Measurements from ENCODE around the gene SIX3. TPM values are rescaled to one million over a fixed set of nuclear protein-coding genes. Genes with fewer than 3 reads are reported as not detected.

SIX3 gene
- total and polyA plus RNA-seq, 4 experiments from 2014 or later, result not detected

DNA sequence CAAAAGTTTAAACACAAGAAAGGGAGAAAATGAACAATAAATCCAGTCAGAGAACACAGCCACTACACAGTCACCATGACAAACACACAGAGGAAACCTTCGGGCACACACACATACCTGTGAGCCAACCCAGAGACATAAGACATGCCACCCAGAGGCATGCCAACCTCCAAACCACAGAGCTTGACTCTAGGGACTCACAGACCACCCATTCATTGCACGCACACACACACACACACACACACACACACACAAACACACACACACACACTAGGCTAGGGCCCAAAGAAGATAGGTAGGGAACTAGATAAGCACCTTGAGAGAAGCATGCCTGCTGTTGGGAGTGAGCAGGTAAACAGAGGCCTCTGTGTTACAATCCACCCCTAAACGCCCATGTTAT, 9.1 kb downstream of the SIX3 start:
- Histone ChIP-seq H3K27ac (ENCODE audit: low read depth, low read length) (no peak overlapping the region), H3K4me1 (ENCODE audit: insufficient read depth, low read length) (peaks cover 9% of the 10 kb centered on the region), H3K4me3 (ENCODE audit: low read length in 2 of 2) (no peak overlapping the region), H3K36me3 (ENCODE audit: insufficient read depth, low read length) (no peaks in the 10 kb centered on the region), H3K27me3 (ENCODE audit: insufficient read depth, low read length) (peaks cover 23% of the 10 kb centered on the region), H3K9me3 (ENCODE audit: control insufficient read depth in 1 of 2, low read length in 2 of 2) (no peaks in the 10 kb centered on the region)
- intact Hi-C loops (cut with micrococcal nuclease), result no loop called here
- Mint-ChIP-seq H3K9me3 (peaks cover 0 to 2% (median 0%) of the 10 kb centered on the region in 8 donors), H3K27me3 (peaks cover 61 to 65% of the 10 kb centered on the region in 2 donors), H3K4me1 (peaks cover 15 to 38% (median 27%) of the 10 kb centered on the region in 4 donors), H3K27ac (no peak overlapping the region), H3K36me3 (no peaks in the 10 kb centered on the region), H3K4me3 (peak overlapping the region in 2 of 8 donors; percentile 6)
- CTCF ChIA-PET (ENCODE audit: partially characterized antibody), result no interaction called here
- DNase-seq, result no peak
- POLR2A ChIA-PET (ENCODE audit: partially characterized antibody), result no interaction called here

DNA sequence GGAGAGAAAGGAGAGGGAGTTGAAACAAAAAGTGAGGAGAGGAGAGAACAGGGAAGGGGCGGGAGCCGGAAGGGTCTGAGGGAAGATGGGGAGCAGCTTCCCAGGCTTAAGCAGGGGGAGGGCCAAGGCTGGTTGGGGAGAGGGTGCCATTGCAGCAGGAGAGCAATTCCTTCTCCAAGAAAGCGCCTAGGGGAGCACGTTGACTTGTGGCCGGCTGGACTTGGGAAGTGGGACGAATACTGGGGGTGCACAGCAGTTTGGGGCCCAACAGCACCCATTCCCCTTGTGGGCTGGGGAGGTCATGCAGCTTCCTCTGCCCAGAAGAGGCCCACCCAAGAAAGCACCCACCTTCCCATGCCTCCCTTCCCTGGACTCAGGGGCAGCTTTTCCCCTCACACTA, 9.6 kb downstream of the SIX3 start:
- H3K4me1 Mint-ChIP-seq, result peaks cover 14 to 41% (median 30%) of the 10 kb centered on the region in 4 donors
- CTCF ChIA-PET (ENCODE audit: partially characterized antibody), result no interaction called here
- no peak for DNase-seq
- peaks cover 60 to 65% of the 10 kb centered on the region in 2 donors for H3K27me3 Mint-ChIP-seq
- no peak overlapping the region for H3K4me3 ChIP-seq (ENCODE audit: low read length in 2 of 2)
- H3K4me3 Mint-ChIP-seq, result peak overlapping the region in 3 of 8 donors; percentile 6 to 41 (median 19)
- no peak overlapping the region for H3K27ac ChIP-seq (ENCODE audit: low read depth, low read length)
- H3K27me3 ChIP-seq (ENCODE audit: insufficient read depth, low read length), result peaks cover 21% of the 10 kb centered on the region
- intact Hi-C loops (cut with micrococcal nuclease), result no loop called here
- no peak overlapping the region for H3K27ac Mint-ChIP-seq
- no peaks in the 10 kb centered on the region for H3K9me3 ChIP-seq (ENCODE audit: control insufficient read depth in 1 of 2, low read length in 2 of 2)
- no peaks in the 10 kb centered on the region for H3K36me3 ChIP-seq (ENCODE audit: insufficient read depth, low read length)
- POLR2A ChIA-PET (ENCODE audit: partially characterized antibody), result no interaction called here
- peaks cover 0 to 2% (median 0%) of the 10 kb centered on the region in 8 donors for H3K9me3 Mint-ChIP-seq
- H3K4me1 ChIP-seq (ENCODE audit: insufficient read depth, low read length), result peaks cover 13% of the 10 kb centered on the region
- H3K36me3 Mint-ChIP-seq, result no peaks in the 10 kb centered on the region

GRCh38 chr2:44951714-44952113, 10.2 kb downstream of the SIX3 start:
- Histone ChIP-seq H3K27me3 (ENCODE audit: insufficient read depth, low read length) (peaks cover 21% of the 10 kb centered on the region), H3K4me1 (ENCODE audit: insufficient read depth, low read length) (peaks cover 13% of the 10 kb centered on the region)
- no peaks in the 10 kb centered on the region for H3K36me3 Mint-ChIP-seq

GRCh38 chr2:44952143-44952805, 10.8 kb downstream of the SIX3 start:
- intact Hi-C loops (cut with micrococcal nuclease), result no loop called here
- Mint-ChIP-seq H3K36me3 (no peaks in the 10 kb centered on the region), H3K9me3 (peaks cover 0 to 2% (median 0%) of the 10 kb centered on the region in 8 donors), H3K27ac (no peak overlapping the region), H3K4me3 (peak overlapping the region in 5 of 8 donors; percentile 6 to 56 (median 47)), H3K27me3 (peaks cover 54 to 70% of the 10 kb centered on the region in 2 donors), H3K4me1 (peaks cover 14 to 41% (median 30%) of the 10 kb centered on the region in 4 donors)
- Histone ChIP-seq H3K27me3 (ENCODE audit: insufficient read depth, low read length) (peaks cover 21% of the 10 kb centered on the region), H3K27ac (ENCODE audit: low read depth, low read length) (no peak overlapping the region), H3K4me3 (ENCODE audit: low read length in 2 of 2) (no peak overlapping the region), H3K9me3 (ENCODE audit: control insufficient read depth in 1 of 2, low read length in 2 of 2) (no peaks in the 10 kb centered on the region), H3K4me1 (ENCODE audit: insufficient read depth, low read length) (peaks cover 13% of the 10 kb centered on the region), H3K36me3 (ENCODE audit: insufficient read depth, low read length) (no peaks in the 10 kb centered on the region)
- DNase-seq, result no peak
- CTCF ChIA-PET (ENCODE audit: partially characterized antibody), result no interaction called here
- POLR2A ChIA-PET (ENCODE audit: partially characterized antibody), result no interaction called here

More at GRCh38 chr2:44951714-44952113, 10.2 kb downstream of the SIX3 start:
- H3K9me3 ChIP-seq (ENCODE audit: control insufficient read depth in 1 of 2, low read length in 2 of 2), result no peaks in the 10 kb centered on the region
- no peaks in the 10 kb centered on the region for H3K36me3 ChIP-seq (ENCODE audit: insufficient read depth, low read length)
- CTCF ChIA-PET (ENCODE audit: partially characterized antibody), result no interaction called here
- Mint-ChIP-seq H3K4me3 (peak overlapping the region in 5 of 8 donors; percentile 2 to 41 (median 28)), H3K9me3 (peaks cover 0 to 2% (median 0%) of the 10 kb centered on the region in 8 donors), H3K4me1 (peaks cover 14 to 41% (median 30%) of the 10 kb centered on the region in 4 donors), H3K27ac (no peak overlapping the region), H3K27me3 (peaks cover 56 to 71% of the 10 kb centered on the region in 2 donors)
- POLR2A ChIA-PET (ENCODE audit: partially characterized antibody), result no interaction called here
- H3K4me3 ChIP-seq (ENCODE audit: low read length in 2 of 2), result no peak overlapping the region
- intact Hi-C loops (cut with micrococcal nuclease), result no loop called here
- H3K27ac ChIP-seq (ENCODE audit: low read depth, low read length), result no peak overlapping the region
- no peak for DNase-seq

DNA sequence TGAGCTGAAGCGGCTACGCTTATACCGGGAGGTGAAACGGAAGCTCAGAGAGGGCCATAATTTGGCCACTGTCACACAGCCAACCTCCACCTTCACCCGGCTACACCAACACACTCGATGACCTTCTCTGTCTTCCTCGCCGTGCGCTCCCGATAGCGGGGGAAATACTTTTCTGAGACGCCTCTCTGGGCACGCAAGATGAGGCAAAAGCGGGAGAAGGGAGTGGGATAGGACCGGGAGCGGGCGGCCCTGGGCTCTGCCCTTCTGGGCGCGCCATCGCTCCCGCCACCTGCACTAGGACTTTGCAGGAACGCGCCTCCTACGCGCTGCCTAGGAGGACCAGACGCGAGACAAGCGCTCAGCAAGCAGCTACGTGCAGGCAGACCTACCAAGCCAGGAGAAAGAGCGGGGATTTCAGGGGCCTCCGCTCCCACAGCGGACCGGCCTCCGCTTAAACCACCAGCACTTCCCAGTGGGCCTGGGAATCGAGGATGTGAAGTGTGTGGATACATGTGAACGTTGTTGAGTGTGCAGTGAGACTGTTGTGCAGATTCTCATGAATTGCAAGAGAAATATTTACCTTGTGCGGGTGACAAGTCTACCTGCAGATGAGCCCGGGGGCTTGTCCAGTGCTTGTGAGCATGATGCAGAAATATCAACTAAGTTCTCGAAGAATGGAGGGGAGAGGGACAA, 11.4 kb downstream of the SIX3 start:
- CTCF ChIA-PET (ENCODE audit: partially characterized antibody), result no interaction called here
- intact Hi-C loops (cut with micrococcal nuclease), result no loop called here
- H3K4me1 ChIP-seq (ENCODE audit: insufficient read depth, low read length), result peaks cover 13% of the 10 kb centered on the region
- H3K4me3 ChIP-seq (ENCODE audit: low read length in 2 of 2), result no peak overlapping the region
- H3K27ac Mint-ChIP-seq, result peak overlapping the region in 1 of 7 donors; percentile 22
- H3K36me3 Mint-ChIP-seq, result no peaks in the 10 kb centered on the region
- no peak for DNase-seq
- peaks cover 21% of the 10 kb centered on the region for H3K27me3 ChIP-seq (ENCODE audit: insufficient read depth, low read length)
- H3K4me3 Mint-ChIP-seq, result peak overlapping the region in 4 of 8 donors; percentile 39 to 56 (median 49)
- peaks cover 14 to 41% (median 30%) of the 10 kb centered on the region in 4 donors for H3K4me1 Mint-ChIP-seq
- POLR2A ChIA-PET (ENCODE audit: partially characterized antibody), result no interaction called here
- H3K27ac ChIP-seq (ENCODE audit: low read depth, low read length), result no peak overlapping the region
- H3K9me3 Mint-ChIP-seq, result peaks cover 0 to 2% (median 0%) of the 10 kb centered on the region in 8 donors
- no peaks in the 10 kb centered on the region for H3K9me3 ChIP-seq (ENCODE audit: control insufficient read depth in 1 of 2, low read length in 2 of 2)
- peaks cover 49 to 66% of the 10 kb centered on the region in 2 donors for H3K27me3 Mint-ChIP-seq
- H3K36me3 ChIP-seq (ENCODE audit: insufficient read depth, low read length), result no peaks in the 10 kb centered on the region

- peaks cover 0 to 2% (median 0%) of the 10 kb centered on the region in 8 donors for H3K9me3 Mint-ChIP-seq
- H3K4me1 ChIP-seq (ENCODE audit: insufficient read depth, low read length), result peaks cover 13% of the 10 kb centered on the region
- H3K4me3 Mint-ChIP-seq, result peak overlapping the region in 1 of 8 donors; percentile 5
- ChIA-PET POLR2A (ENCODE audit: partially characterized antibody) (no interaction called here), CTCF (ENCODE audit: partially characterized antibody) (interaction anchor here (1.1 to 6.3 kb wide), 4 partner anchors 16 to 909 kb away, joined by 3 to 44 read pairs (median 12); no protein-coding TSS in a partner anchor)
- no peaks in the 10 kb centered on the region for H3K36me3 ChIP-seq (ENCODE audit: insufficient read depth, low read length)
- peaks cover 14 to 41% (median 30%) of the 10 kb centered on the region in 4 donors for H3K4me1 Mint-ChIP-seq
- H3K27me3 ChIP-seq (ENCODE audit: insufficient read depth, low read length), result peaks cover 21% of the 10 kb centered on the region
- no peak for DNase-seq
- intact Hi-C loops (cut with micrococcal nuclease), result no loop called here
- H3K36me3 Mint-ChIP-seq, result no peaks in the 10 kb centered on the region
- H3K27ac Mint-ChIP-seq, result peak overlapping the region in 1 of 7 donors; percentile 22
- H3K4me3 ChIP-seq (ENCODE audit: low read length in 2 of 2), result no peak overlapping the region
- H3K27me3 Mint-ChIP-seq, result peaks cover 45 to 64% of the 10 kb centered on the region in 2 donors
- no peaks in the 10 kb centered on the region for H3K9me3 ChIP-seq (ENCODE audit: control insufficient read depth in 1 of 2, low read length in 2 of 2)
- no peak overlapping the region for H3K27ac ChIP-seq (ENCODE audit: low read depth, low read length)
Measured at GRCh38 chr2:44953499-44953883, 12.0 kb downstream of the SIX3 start.

GRCh38 chr2:44954447-44954888, 13.0 kb downstream of the SIX3 start:
- POLR2A ChIA-PET (ENCODE audit: partially characterized antibody), result no interaction called here
- peaks cover 0 to 2% (median 0%) of the 10 kb centered on the region in 8 donors for H3K9me3 Mint-ChIP-seq
- Histone ChIP-seq H3K27ac (ENCODE audit: low read depth, low read length) (no peak overlapping the region), H3K27me3 (ENCODE audit: insufficient read depth, low read length) (peaks cover 14% of the 10 kb centered on the region), H3K36me3 (ENCODE audit: insufficient read depth, low read length) (no peaks in the 10 kb centered on the region), H3K9me3 (ENCODE audit: control insufficient read depth in 1 of 2, low read length in 2 of 2) (no peaks in the 10 kb centered on the region), H3K4me1 (ENCODE audit: insufficient read depth, low read length) (peaks cover 13% of the 10 kb centered on the region), H3K4me3 (ENCODE audit: low read length in 2 of 2) (no peak overlapping the region)
- H3K36me3 Mint-ChIP-seq, result no peaks in the 10 kb centered on the region
- DNase-seq, result no peak
- H3K4me3 Mint-ChIP-seq, result no peak overlapping the region
- CTCF ChIA-PET (ENCODE audit: partially characterized antibody), result interaction anchor here (0.7 to 6.3 kb wide), 14 partner anchors 8 to 910 kb away, joined by 3 to 44 read pairs (median 4); no protein-coding TSS in a partner anchor
- intact Hi-C loops (cut with micrococcal nuclease), result no loop called here
- peaks cover 39 to 60% of the 10 kb centered on the region in 2 donors for H3K27me3 Mint-ChIP-seq
- H3K27ac Mint-ChIP-seq, result no peak overlapping the region
- H3K4me1 Mint-ChIP-seq, result peaks cover 14 to 41% (median 30%) of the 10 kb centered on the region in 4 donors

Data from CD4-positive, alpha-beta memory T cell (primary cell).